Ascending aorta (tissue), 2 donors: Measurements from ENCODE around the gene MIX23. TPM values are rescaled to one million over a fixed set of nuclear protein-coding genes. Genes with fewer than 3 reads are reported as not detected.

ENCODE experiments used
- DNase-seq, 2 donors: peaks; one replicate each; pipeline ENCODE4 v3.0.0-alpha.2; 2019; ENCODE audit warnings: low spot score in 2 of 2
- H3K27ac ChIP-seq, 2 donors: fragments of 200-600 bp; sonication (generic); one replicate each; pipeline ENCODE4 v1.5.1; 2016 to 2017; ENCODE audit warnings: mild to moderate bottlenecking in 1 of 2
- H3K27me3 ChIP-seq: fragments of 200-600 bp; sonication (generic); one replicate; pipeline ENCODE4 v1.5.1; 2017
- H3K36me3 ChIP-seq, 2 donors: fragments of 200-600 bp; sonication (generic); one replicate each; pipeline ENCODE4 v1.5.1; 2016
- H3K4me1 ChIP-seq, 2 donors: fragments of 200-600 bp; sonication (generic); one replicate each; pipeline ENCODE4 v1.5.1; 2016 to 2017; ENCODE audit warnings: mild to moderate bottlenecking in 1 of 2
- H3K4me3 ChIP-seq, 2 donors: fragments of 200-600 bp; sonication (generic); one replicate each; pipeline ENCODE4 v1.5.1; 2016 to 2017; ENCODE audit warnings: mild to moderate bottlenecking in 1 of 2
- H3K9me3 ChIP-seq, 2 donors: fragments of 200-600 bp; sonication (generic); one replicate each; pipeline ENCODE4 v1.5.1; 2016
- CTCF ChIP-seq, 3 experiments: fragments of 200-600 bp in 2 of 3; fragments of 450-650 bp in 1 of 3; sonication (generic) in 2 of 3; IDR thresholded peaks; one replicate each; pipeline ENCODE4 v1.5.1; 2016 to 2019; ENCODE audit warnings: antibody characterized with exemption in 3 of 3, mild to moderate bottlenecking in 1 of 3, moderate library complexity in 1 of 3
- intact Hi-C: fragments of 100-400 bp; cut with DNase I; formaldehyde crosslinking; loops from one replicate; pipeline ENCODE4 v1.15.1; 2023
- total RNA-seq: library from RNA; depleted of rRNA; stranded (reverse); fragments of >200 nt; gene quantifications from one replicate; pipeline ENCODE4 v1.1.0, GENCODE V29; 2016

MIX23 gene
- total RNA-seq, 1 donor from 2014 or later, result not detected

GRCh38 chr3:122398920-122399319, 15.9 kb upstream of the MIX23 start:
- Histone ChIP-seq H3K27me3 (no peaks in the 10 kb centered on the region), H3K4me1 (no peaks in the 10 kb centered on the region), H3K9me3 (no peaks in the 10 kb centered on the region), H3K27ac (no peak overlapping the region), H3K36me3 (peaks cover 0 to 14% of the 10 kb centered on the region in 2 donors), H3K4me3 (no peak overlapping the region)
- TF ChIP-seq CTCF (IDR thresholded peaks at IDR 0.05), result no peak
- no peak for DNase-seq
- intact Hi-C loops, result no loop called here

- no peak for TF ChIP-seq CTCF (IDR thresholded peaks at IDR 0.05)
- intact Hi-C loops, result no loop called here
These were observed 14.2 kb upstream of the MIX23 start for GRCh38 chr3:122397201-122397600.

GRCh38 chr3:122396511-122396910, 13.5 kb upstream of the MIX23 start:
- Histone ChIP-seq H3K9me3 (no peaks in the 10 kb centered on the region), H3K27me3 (no peaks in the 10 kb centered on the region), H3K4me1 (peaks cover 0 to 2% of the 10 kb centered on the region in 2 donors), H3K36me3 (no peaks in the 10 kb centered on the region), H3K4me3 (no peak overlapping the region), H3K27ac (no peak overlapping the region)
- no peak for DNase-seq
- intact Hi-C loops, result no loop called here
- no peak for TF ChIP-seq CTCF (IDR thresholded peaks at IDR 0.05)

More at GRCh38 chr3:122397201-122397600, 14.2 kb upstream of the MIX23 start:
- Histone ChIP-seq H3K4me3 (no peak overlapping the region), H3K27me3 (no peaks in the 10 kb centered on the region), H3K36me3 (no peaks in the 10 kb centered on the region), H3K27ac (no peak overlapping the region), H3K9me3 (no peaks in the 10 kb centered on the region), H3K4me1 (peaks cover 0 to 2% of the 10 kb centered on the region in 2 donors)
- no peak for DNase-seq

GRCh38 chr3:122395582-122395981, 12.6 kb upstream of the MIX23 start:
- no peak overlapping the region for H3K4me3 ChIP-seq
- no peaks in the 10 kb centered on the region for H3K27me3 ChIP-seq
- no peaks in the 10 kb centered on the region for H3K36me3 ChIP-seq
- TF ChIP-seq CTCF (IDR thresholded peaks at IDR 0.05), result no peak
- no peaks in the 10 kb centered on the region for H3K9me3 ChIP-seq
- H3K27ac ChIP-seq, result no peak overlapping the region
- intact Hi-C loops, result no loop called here
- DNase-seq, result no peak
- H3K4me1 ChIP-seq, result peaks cover 0 to 2% of the 10 kb centered on the region in 2 donors

GRCh38 chr3:122394173-122394572, 11.1 kb upstream of the MIX23 start:
- Histone ChIP-seq H3K27ac (no peak overlapping the region), H3K4me1 (peaks cover 0 to 2% of the 10 kb centered on the region in 2 donors), H3K9me3 (no peaks in the 10 kb centered on the region), H3K36me3 (no peaks in the 10 kb centered on the region), H3K4me3 (no peak overlapping the region), H3K27me3 (no peaks in the 10 kb centered on the region)
- intact Hi-C loops, result no loop called here
- DNase-seq, result no peak
- no peak for TF ChIP-seq CTCF (IDR thresholded peaks at IDR 0.05)
